ENCODE data around the gene AP3D1.
"Not testable (repeated sequence)": the region's sequence is repeated elsewhere in the genome, so short reads cannot be mapped to it uniquely, and the experiment has no call there.

The AP3D1 gene

GRCh38 chr19:2129486-2129885, 21.9 kb downstream of the AP3D1 start:
- FAIRE-seq (no peak), DNase-seq (ENCODE audit: low spot score) (no peak)

GRCh38 chr19:2129022-2129421, 22.3 kb downstream of the AP3D1 start:
- DNase-seq (ENCODE audit: low spot score) (no peak), FAIRE-seq (no peak)

DNA sequence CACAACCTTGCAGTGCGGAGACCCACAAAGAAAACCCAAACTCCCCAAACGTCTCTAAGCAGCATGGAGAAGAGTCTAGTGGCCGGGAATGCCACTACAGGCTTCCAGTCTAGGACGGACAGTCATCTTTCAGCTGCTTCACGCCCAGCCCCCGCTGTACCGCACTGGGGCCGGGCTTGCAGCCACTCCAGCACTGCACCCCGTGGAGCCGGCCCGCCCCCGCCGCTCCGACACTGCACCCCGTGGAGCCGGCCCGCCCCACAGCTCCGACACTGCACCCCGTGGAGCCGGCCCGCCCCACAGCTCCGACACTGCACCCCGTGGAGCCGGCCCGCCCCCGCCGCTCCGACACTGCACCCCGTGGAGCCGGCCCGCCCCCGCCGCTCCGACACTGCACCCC, 23.1 kb downstream of the AP3D1 start:
- not testable (repeated sequence) for DNase-seq (ENCODE audit: low spot score); FAIRE-seq

DNA sequence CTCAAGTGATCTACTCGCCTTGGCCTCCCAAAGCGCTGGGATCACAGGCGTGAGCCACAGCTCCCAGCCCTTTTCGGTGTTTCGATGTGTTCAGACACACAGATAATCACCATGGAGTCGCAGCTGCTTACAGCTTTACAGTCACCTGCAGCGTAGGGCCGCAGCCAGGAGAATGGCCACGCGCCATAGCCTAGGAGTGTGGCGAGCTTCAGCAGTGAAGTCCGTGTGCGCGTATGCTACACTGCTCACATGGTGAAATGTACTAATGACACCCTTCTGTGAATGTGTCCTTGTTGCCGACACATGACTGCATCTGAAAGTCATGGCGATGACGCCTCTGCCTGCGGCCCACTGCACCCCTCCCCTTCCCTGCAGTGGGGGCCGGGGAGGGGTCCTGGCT, 23.6 kb downstream of the AP3D1 start:
- DNase-seq (ENCODE audit: low spot score) (no peak), FAIRE-seq (no peak)

GRCh38 chr19:2126879-2127518, 24.4 kb downstream of the AP3D1 start:
- FAIRE-seq (no peak), DNase-seq (ENCODE audit: low spot score) (no peak)

DNA sequence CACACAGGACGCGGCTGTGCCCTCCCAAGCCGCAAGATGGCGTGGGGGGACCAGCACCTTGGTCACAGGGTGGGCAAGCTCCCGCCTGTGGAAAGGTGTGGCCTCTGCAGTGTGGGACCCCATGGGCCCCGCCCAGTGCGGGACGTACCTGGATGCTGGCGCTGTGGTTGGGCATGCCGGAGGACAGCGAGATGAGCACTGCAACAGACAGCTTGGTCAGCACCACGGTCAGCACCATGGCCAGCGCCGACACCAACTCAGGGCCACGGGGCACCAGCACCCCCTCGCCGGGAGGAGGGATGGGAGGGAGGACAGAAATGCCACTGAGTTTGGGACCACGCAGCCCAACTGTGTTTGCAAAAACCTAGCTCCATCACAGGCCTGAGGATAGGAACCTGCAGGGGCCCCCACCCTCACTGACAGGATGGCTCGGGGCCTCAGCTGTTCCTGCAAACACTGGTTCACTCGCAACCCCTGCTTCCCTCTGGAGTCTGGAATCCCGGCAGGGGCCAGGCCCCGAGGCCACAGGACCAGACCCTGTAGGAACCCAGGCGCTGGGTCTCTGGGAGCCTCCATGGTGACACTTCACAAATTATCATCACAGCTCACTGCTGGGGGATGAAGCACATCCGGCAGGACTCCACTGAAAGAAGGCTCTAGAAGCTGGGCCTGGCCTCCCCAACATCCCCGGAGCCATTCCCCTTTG, 27.5 kb downstream of the AP3D1 start:
- FAIRE-seq (no peak), DNase-seq (ENCODE audit: low spot score) (peak; percentile 18)

DNA sequence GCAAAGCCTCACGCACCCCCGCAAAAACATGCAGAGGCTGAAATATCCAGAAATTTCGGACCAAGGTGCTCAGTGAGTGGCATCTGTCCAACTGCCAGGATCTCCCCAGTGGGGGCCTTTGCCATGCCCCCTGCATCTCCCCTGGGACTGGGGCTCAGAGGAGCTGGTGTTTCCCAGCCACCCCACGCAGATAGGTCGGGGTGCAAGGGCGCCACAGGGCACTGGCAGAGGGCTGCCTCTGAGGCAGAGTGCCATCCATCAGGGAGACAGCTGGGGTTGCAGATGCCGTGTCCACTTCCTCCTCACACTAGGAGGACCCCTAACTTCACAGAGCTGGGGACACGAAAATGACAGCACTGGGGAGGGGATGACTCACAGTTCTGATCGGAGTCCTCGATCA, 28.4 kb downstream of the AP3D1 start:
- FAIRE-seq (no peak), DNase-seq (ENCODE audit: low spot score) (no peak)

DNA sequence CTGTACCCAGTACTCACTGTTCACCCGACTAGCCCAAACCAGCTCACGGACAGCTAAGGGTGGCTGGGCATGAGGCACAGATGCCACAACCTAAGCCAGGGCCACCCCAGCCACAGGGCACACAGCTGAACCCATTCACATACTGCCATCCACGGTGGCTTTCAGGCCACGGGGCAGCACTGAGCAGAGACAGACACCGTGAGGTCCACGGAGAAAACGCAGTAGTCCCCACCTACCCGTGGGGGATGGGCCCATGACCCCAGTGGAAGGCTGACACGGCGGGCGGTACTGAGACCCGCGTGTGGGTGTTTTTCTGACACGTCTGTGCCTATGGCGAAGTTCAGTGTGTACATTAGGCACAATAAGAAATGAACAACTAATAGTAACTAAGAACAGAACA, 29.1 kb downstream of the AP3D1 start:
- DNase-seq (ENCODE audit: low spot score) (no peak), FAIRE-seq (no peak)

DNA sequence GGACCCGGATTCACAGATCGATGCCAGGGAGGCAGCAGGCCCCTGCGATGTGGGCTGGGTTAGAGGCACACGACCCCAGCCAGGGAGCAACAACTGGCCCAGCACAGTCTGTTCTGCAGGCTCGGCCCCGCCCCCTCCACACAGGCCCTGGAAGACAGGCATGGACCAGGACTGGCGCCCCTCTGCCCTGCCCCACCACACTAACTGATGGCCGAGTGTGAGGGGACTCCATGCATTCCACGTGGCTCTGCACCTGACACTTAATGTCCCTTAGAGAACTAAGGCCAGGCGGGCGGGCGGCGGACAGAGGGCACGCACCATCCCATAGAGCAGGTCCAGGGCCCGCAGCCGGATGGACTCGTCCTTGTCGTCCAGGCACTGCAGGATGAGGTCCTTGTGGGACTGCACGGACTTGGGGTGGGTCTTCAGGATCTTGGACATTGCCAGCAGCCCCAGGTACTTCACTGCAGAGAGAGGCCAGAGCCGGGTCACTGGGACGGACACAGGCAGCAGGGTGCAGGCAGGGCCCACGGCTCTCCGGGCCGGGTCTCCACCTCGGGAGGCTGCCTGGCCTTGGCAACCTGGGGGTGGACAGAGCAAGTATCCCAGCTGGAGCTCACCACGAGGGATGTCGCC, 29.8 kb downstream of the AP3D1 start:
- DNase-seq (ENCODE audit: low spot score) (no peak), FAIRE-seq (no peak)

DNA sequence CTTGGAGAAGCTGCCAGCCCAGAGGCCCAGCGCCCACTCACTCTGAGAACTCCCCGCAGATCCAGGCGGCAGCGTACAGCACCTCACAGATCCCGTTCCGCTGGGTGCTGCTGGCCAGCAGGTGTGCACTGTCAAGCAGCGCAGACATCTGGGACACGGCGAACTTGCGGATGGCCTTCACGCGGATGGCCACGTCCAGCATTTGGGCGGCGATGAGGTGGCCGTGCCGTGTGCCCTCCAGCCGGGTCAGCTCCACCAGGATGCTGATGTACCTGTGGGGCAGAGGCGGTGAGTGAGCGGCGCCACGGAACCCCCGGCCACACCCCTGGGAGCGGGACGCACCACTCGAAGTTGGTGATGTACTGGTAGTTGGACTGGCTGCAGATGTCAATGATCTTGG, 30.5 kb downstream of the AP3D1 start:
- DNase-seq (ENCODE audit: low spot score), result no peak

GRCh38 chr19:2119921-2120785, 31.2 kb downstream of the AP3D1 start:
- no peak for DNase-seq (ENCODE audit: low spot score)
- FAIRE-seq, result no peak

More for the DNA sequence above, 30.5 kb downstream of the AP3D1 start:
- FAIRE-seq, result no peak

GRCh38 chr19:2118438-2118837, 32.9 kb downstream of the AP3D1 start:
- DNase-seq (ENCODE audit: low spot score) (no peak), FAIRE-seq (no peak)

DNA sequence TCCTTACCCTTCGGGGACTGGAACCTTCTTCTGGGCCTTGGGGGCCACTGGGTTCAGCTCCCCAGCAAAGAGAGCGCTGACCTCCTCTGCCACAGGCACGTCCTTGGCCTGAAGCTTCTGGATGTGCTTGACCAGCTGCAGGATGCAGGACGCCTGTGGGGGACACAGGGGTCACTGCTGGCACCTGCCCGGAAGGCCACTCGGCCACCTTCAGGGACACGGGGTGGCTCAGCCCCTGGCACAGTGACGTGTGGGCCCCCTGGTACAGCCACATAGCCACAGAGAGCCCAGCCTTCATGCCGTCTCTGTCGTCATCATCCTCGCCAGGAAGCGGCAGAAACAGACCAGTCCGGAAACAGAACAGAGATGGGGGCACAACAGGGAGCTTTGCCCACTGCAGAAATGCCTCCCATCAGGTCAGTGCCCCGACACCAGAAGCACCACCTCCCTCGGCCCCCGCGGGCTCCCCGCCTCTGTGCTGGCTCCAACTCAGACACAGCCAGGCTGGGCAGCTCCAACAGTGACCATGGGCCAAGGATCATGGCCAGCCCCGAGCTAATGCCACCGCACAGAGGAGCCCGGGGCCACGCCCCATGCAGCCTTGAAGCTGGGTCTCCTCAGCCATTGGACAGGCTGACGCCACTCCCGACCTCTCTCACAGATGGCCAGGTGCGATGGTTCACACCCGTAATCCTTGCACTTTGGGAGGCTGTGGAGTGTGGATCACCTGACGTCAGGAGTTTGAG, 34.0 kb downstream of the AP3D1 start:
- FAIRE-seq, result no peak

GRCh38 chr19:2116507-2116906, 34.9 kb downstream of the AP3D1 start:
- FAIRE-seq (no peak), DNase-seq (ENCODE audit: low spot score) (no peak)

More for the DNA sequence above, 34.0 kb downstream of the AP3D1 start:
- DNase-seq (ENCODE audit: low spot score), result no peak

DNA sequence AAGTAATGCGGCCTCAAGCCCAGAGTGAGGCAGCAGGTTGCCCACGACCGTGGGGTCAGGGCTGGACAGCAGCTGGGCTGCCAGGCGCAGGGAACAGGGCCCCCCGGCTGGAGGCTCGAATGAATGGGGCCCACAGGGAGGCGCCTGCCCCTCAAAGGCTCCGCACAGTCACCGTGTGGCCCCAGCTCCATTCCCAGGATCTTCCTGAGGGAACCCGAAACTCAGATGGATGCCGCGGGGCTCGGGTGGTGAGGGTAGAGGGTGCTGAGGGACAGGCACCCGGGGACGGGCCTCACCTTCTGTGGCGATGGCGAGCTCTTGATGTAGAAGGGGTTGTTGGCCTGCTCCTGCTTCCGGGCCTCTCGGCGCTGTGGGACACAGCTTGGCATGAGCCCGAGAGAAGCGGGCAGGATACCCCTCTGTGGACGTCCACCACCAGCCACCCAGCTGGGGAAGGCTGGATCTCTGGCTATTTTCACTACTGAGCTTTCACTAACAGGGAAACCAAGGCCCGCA, 35.4 kb downstream of the AP3D1 start:
- no peak for DNase-seq (ENCODE audit: low spot score)
- no peak for FAIRE-seq

DNA sequence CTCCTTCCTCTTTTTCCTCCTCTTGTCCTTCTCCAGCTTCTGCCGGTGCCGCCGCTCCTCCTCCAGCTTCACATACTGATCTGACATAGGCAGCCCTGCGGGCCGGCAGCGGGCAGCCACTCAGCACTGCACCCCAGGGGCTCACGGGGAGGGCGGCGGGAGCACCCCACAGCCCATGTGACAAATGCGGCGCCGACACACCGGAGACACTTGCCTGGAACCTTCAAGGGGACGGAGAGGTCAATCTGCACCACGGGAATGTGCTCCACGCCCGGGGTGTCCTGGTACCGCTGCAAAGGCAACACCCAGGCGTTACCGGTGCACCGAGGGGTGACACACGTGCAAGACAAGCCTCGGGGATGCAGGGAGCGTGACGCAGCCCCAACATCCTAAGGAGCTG, 36.0 kb downstream of the AP3D1 start:
- FAIRE-seq (no peak), DNase-seq (ENCODE audit: low spot score) (no peak)

DNA sequence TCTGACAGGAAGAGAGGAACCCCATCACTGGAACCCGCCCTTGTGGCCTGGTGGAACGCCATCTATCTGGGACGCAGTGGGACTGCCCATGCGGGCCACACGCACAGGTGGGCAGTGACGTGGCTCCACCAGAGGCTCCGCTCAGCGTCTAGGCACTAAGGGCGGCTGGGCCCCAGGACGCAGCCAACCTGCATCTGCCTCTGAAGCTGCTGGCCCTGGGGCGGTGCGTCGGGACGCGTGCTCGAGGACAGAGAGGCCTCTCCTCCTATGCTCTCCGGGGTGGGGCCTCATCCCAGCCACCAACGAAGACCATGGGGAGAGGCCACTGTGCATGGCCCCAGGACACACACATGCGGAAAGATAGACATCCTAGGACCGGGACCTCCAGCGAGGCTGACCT, 36.5 kb downstream of the AP3D1 start:
- no peak for FAIRE-seq
- DNase-seq (ENCODE audit: low spot score), result no peak

GRCh38 chr19:2114218-2114617, 37.1 kb downstream of the AP3D1 start:
- DNase-seq (ENCODE audit: low spot score) (no peak), FAIRE-seq (no peak)

DNA sequence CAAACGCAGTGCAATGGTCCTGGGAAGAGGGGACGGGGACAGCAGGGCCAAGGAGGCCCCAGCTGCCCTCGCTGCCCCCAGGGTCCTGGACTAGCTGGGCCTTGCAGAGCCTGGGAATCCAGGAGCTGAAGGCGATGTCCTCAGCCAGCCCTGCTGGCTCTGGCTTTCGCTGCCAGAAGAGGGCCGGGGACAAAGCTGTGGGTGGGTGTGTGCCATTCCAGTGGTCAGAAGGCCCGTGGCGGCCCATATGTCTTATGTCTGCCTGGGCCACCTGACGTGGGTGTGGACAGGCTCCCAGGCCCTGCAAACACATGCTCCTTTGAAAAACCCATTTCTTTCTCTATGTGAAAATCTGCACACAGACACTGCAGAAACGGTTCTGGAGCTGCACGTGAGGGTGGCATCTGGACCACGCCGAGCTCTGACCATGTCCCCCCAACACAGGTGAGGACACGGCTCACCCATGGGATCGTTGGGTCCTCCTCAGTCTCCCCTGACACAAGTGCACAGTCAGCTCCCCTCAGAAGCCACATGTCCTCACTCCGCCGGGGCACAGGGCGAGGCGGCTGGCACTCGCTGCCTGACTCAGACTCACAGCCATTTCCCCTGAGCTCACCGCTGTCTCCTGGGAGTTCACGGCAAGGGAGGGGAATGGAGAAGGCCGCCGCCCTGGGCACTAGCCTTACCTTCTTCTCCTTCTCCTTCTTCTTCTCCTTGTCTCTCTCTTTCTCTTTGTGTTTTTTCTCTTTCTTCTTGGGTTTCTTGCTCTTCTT, 37.7 kb downstream of the AP3D1 start:
- DNase-seq (ENCODE audit: low spot score), result no peak
- FAIRE-seq, result no peak
